GM23338 (cell line): Measurements from ENCODE around the gene ADAMTS8. TPM values are rescaled to one million over a fixed set of nuclear protein-coding genes. Genes with fewer than 3 reads are reported as not detected.

Source experiments
- ATAC-seq: fragments of 200-7000 bp; cut with Tn5 transposase; 3 replicates; pipeline ENCODE4 v1.9.1; 2020
- DNase-seq: peaks from one replicate; pipeline ENCODE4 v3.0.0-alpha.2; 2015; ENCODE audit warnings: low spot score
- H2AFZ ChIP-seq: fragments of 200-600 bp; sonication (generic); 2 replicates; pipeline ENCODE4 v1.8.0; 2016; ENCODE audit warnings: antibody characterized with exemption, mild to moderate bottlenecking, moderate library complexity
- H3F3A ChIP-seq: fragments of 200-600 bp; sonication (generic); replicated peaks from 2 replicates; pipeline ENCODE4 v1.8.0; 2017; ENCODE audit warnings: antibody characterized with exemption, mixed run types, low read depth
- H3K27ac ChIP-seq: fragments of 200-600 bp; sonication (generic); 2 replicates; pipeline ENCODE4 v1.6.1; 2016; ENCODE audit warnings: low read depth
- H3K27me3 ChIP-seq: fragments of 200-600 bp; sonication (generic); 2 replicates; pipeline ENCODE4 v1.8.0; 2016; ENCODE audit warnings: mild to moderate bottlenecking, mixed run types, moderate library complexity; ENCODE audit not compliant: insufficient read depth
- H3K36me3 ChIP-seq: fragments of 200-600 bp; sonication (generic); 2 replicates; pipeline ENCODE4 v1.8.0; 2016; ENCODE audit warnings: mild to moderate bottlenecking; ENCODE audit not compliant: insufficient read depth
- H3K4me1 ChIP-seq: fragments of 200-600 bp; sonication (generic); 2 replicates; pipeline ENCODE4 v1.8.0; 2016; ENCODE audit warnings: mild to moderate bottlenecking, moderate library complexity; ENCODE audit not compliant: insufficient read depth
- H3K4me2 ChIP-seq: fragments of 200-600 bp; sonication (generic); 2 replicates; pipeline ENCODE4 v1.7.1; 2017; ENCODE audit warnings: mixed run types
- H3K4me3 ChIP-seq: fragments of 200-600 bp; sonication (generic); 2 replicates; pipeline ENCODE4 v1.6.1; 2016; ENCODE audit warnings: mixed run types
- H3K79me2 ChIP-seq: fragments of 200-600 bp; sonication (generic); replicated peaks from 2 replicates; pipeline ENCODE4 v1.8.0; 2017; ENCODE audit warnings: mild to moderate bottlenecking; ENCODE audit not compliant: insufficient read depth
- H3K9me2 ChIP-seq: fragments of 200-600 bp; sonication (generic); 2 replicates; pipeline ENCODE4 v1.8.0; 2017; ENCODE audit not compliant: insufficient read depth
- H4K20me1 ChIP-seq: fragments of 200-600 bp; sonication (generic); replicated peaks from 2 replicates; pipeline ENCODE4 v1.8.0; 2017; ENCODE audit warnings: mild to moderate bottlenecking; ENCODE audit not compliant: insufficient read depth
- H3K27ac Mint-ChIP-seq: 2 replicates; pipeline ENCODE4 v1.8.0; 2020; ENCODE audit warnings: inconsistent platforms, mild to moderate bottlenecking, moderate library complexity, mixed read lengths
- H3K27me3 Mint-ChIP-seq: 3 replicates; pipeline ENCODE4 v1.8.0; 2022; ENCODE audit warnings: low read depth, mild to moderate bottlenecking, moderate library complexity, mixed read lengths, inconsistent platforms; ENCODE audit not compliant: insufficient read depth, poor library complexity
- H3K36me3 Mint-ChIP-seq: 3 replicates; pipeline ENCODE4 v1.8.0; 2021; ENCODE audit warnings: low read depth, mild to moderate bottlenecking, inconsistent platforms, moderate library complexity, mixed read lengths
- H3K4me1 Mint-ChIP-seq: 3 replicates; pipeline ENCODE4 v1.8.0; 2020; ENCODE audit warnings: mild to moderate bottlenecking, inconsistent platforms, mixed read lengths
- H3K4me3 Mint-ChIP-seq: 3 replicates; pipeline ENCODE4 v1.8.0; 2021; ENCODE audit warnings: moderate library complexity, mild to moderate bottlenecking, inconsistent platforms, mixed read lengths
- H3K9me3 Mint-ChIP-seq: 3 replicates; pipeline ENCODE4 v1.8.0; 2020; ENCODE audit warnings: moderate library complexity, mild to moderate bottlenecking, inconsistent platforms, mixed read lengths
- EZH2 ChIP-seq: fragments of 200-600 bp; sonication (generic); IDR thresholded peaks from one replicate; pipeline ENCODE4 v1.8.0; 2017; ENCODE audit warnings: antibody characterized with exemption, mild to moderate bottlenecking, low read depth; ENCODE audit not compliant: unreplicated experiment
- POLR2AphosphoS5 ChIP-seq: IDR thresholded peaks from 2 replicates; pipeline ENCODE4 v1.6.1; 2016; ENCODE audit warnings: antibody characterized with exemption, low read depth
- ZNF331 ChIP-seq: fragments of 250-450 bp; sonication (Bioruptor Pico); IDR thresholded peaks from 2 replicates; pipeline ENCODE4 v1.5.0; 2020; ENCODE audit warnings: low read depth, mild to moderate bottlenecking, moderate library complexity
- polyA plus RNA-seq: library from polyadenylated mRNA; unstranded; fragments of >200 nt; fragmentation: Nextera tagmentation; extraction: Ambion mirVana; gene quantifications from 2 replicates; pipeline ENCODE4 v1.2.1, GENCODE V29; 2016
- total RNA-seq: library from RNA; depleted of rRNA; stranded (reverse); fragments of >200 nt; shearing (Covaris generic); gene quantifications from 2 replicates; pipeline ENCODE4 v1.2.3, GENCODE V29; 2014
- TF ChIP-seq, protein P1 (sequence below): fragments of 250-450 bp; sonication (Bioruptor Pico); IDR thresholded peaks from 2 replicates; pipeline ENCODE4 v1.5.0; 2020; ENCODE audit warnings: mild to moderate bottlenecking, moderate library complexity

ADAMTS8 gene
- total and polyA plus RNA-seq, 2 experiments from 2014 or later, result 7.5 to 16.2 TPM

GRCh38 chr11:130415731-130416529, 12.5 kb downstream of the ADAMTS8 start (continued):
- TF ChIP-seq, protein P1, sequence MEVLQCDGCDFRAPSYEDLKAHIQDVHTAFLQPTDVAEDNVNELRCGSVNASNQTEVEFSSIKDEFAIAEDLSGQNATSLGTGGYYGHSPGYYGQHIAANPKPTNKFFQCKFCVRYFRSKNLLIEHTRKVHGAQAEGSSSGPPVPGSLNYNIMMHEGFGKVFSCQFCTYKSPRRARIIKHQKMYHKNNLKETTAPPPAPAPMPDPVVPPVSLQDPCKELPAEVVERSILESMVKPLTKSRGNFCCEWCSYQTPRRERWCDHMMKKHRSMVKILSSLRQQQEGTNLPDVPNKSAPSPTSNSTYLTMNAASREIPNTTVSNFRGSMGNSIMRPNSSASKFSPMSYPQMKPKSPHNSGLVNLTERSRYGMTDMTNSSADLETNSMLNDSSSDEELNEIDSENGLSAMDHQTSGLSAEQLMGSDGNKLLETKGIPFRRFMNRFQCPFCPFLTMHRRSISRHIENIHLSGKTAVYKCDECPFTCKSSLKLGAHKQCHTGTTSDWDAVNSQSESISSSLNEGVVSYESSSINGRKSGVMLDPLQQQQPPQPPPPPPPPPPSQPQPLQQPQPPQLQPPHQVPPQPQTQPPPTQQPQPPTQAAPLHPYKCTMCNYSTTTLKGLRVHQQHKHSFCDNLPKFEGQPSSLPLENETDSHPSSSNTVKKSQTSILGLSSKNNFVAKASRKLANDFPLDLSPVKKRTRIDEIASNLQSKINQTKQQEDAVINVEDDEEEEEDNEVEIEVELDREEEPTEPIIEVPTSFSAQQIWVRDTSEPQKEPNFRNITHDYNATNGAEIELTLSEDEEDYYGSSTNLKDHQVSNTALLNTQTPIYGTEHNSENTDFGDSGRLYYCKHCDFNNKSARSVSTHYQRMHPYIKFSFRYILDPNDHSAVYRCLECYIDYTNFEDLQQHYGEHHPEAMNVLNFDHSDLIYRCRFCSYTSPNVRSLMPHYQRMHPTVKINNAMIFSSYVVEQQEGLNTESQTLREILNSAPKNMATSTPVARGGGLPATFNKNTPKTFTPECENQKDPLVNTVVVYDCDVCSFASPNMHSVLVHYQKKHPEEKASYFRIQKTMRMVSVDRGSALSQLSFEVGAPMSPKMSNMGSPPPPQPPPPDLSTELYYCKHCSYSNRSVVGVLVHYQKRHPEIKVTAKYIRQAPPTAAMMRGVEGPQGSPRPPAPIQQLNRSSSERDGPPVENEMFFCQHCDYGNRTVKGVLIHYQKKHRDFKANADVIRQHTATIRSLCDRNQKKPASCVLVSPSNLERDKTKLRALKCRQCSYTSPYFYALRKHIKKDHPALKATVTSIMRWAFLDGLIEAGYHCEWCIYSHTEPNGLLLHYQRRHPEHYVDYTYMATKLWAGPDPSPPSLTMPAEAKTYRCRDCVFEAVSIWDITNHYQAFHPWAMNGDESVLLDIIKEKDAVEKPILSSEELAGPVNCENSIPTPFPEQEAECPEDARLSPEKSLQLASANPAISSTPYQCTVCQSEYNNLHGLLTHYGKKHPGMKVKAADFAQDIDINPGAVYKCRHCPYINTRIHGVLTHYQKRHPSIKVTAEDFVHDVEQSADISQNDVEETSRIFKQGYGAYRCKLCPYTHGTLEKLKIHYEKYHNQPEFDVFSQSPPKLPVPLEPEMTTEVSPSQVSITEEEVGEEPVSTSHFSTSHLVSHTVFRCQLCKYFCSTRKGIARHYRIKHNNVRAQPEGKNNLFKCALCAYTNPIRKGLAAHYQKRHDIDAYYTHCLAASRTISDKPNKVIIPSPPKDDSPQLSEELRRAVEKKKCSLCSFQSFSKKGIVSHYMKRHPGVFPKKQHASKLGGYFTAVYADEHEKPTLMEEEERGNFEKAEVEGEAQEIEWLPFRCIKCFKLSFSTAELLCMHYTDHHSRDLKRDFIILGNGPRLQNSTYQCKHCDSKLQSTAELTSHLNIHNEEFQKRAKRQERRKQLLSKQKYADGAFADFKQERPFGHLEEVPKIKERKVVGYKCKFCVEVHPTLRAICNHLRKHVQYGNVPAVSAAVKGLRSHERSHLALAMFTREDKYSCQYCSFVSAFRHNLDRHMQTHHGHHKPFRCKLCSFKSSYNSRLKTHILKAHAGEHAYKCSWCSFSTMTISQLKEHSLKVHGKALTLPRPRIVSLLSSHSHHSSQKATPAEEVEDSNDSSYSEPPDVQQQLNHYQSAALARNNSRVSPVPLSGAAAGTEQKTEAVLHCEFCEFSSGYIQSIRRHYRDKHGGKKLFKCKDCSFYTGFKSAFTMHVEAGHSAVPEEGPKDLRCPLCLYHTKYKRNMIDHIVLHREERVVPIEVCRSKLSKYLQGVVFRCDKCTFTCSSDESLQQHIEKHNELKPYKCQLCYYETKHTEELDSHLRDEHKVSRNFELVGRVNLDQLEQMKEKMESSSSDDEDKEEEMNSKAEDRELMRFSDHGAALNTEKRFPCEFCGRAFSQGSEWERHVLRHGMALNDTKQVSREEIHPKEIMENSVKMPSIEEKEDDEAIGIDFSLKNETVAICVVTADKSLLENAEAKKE (CRISPR knock-in tag), result no peak
- TF ChIP-seq POLR2AphosphoS5 (peak; percentile 20; the same call in 1 of the 2 replicates), EZH2 (no peak)

DNA sequence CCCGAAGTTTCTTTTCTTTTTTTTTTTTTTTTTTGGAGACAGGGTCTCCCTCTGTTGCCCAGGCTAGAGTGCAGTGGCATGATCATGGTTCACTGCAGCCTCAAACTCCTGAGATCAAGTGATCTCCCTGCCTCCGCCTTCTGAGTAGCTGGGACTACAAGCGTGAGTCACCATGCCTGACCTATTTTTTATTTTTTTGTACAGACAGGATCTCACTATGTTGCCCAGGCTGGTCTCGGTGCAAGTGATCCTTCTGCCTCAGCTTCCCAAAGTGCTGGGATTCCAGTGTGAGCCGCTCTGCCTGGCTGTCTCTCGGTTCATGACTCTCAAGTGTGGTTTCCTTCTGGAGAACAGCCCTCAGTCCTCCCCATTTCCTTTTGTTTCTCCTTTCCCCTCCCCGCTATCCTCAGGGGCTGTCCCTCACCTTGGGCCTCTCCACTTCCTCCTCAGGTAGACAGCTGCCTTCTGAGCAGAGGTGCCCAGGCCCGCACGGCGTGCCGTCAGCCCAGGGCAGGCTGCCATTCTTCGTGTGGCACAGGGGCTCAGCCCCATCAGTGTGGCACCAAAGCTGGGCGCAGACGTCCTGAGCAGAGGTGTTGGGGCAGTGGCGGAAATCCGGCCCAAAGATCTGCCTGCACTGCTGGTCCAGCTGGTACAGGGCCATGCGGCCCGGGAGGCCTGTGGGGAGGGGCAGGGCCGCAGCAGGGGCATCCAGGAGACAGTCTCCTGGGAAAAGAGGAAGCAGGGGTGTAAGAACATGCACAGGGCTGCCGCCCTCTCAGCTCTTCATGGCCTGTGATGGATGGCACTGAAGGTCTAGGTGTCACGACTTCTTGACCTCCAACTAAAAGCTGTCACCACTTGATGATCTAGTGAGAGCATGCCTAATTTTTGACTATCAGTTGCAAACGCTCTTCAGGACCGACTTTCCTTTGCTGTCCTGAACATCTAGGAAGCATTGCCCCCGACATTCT, 14.0 kb downstream of the ADAMTS8 start:
- Mint-ChIP-seq H3K36me3 (peaks cover 24% of the 10 kb centered on the region), H3K27ac (peak overlapping the region; percentile 50; the same call in 1 of the 2 replicates), H3K4me1 (peaks cover 25% of the 10 kb centered on the region), H3K27me3 (peaks cover 6% of the 10 kb centered on the region), H3K4me3 (no peak overlapping the region), H3K9me3 (no peaks in the 10 kb centered on the region)
- no peaks in the 10 kb centered on the region for H3K79me2 ChIP-seq
- H4K20me1 ChIP-seq, result no peaks in the 10 kb centered on the region
- H3K36me3 ChIP-seq, result no peaks in the 10 kb centered on the region; the same call in 1 of the 2 replicates
- H3K9me2 ChIP-seq, result no peaks in the 10 kb centered on the region
- no peaks in the 10 kb centered on the region for H3F3A ChIP-seq
- H3K4me1 ChIP-seq, result no peaks in the 10 kb centered on the region
- ATAC-seq, result no peak
- TF ChIP-seq POLR2AphosphoS5 (no peak), EZH2 (no peak), ZNF331 (CRISPR knock-in tag) (no peak)
- 0 out of 2 replicates have a peak overlapping the region, but pooled peaks have one; percentile 63 for H3K27ac ChIP-seq
- H3K27me3 ChIP-seq, result no peaks in the 10 kb centered on the region
- DNase-seq, result no peak
- no peak overlapping the region for H2AFZ ChIP-seq
- no peak overlapping the region for H3K4me3 ChIP-seq
- H3K4me2 ChIP-seq, result no peak overlapping the region
